Mesendoderm (in vitro differentiated cells): ENCODE data around the gene MCUR1.
"Not testable (repeated sequence)": the region's sequence is repeated elsewhere in the genome, so short reads cannot be mapped to it uniquely, and the experiment has no call there.

Source experiments
- DNase-seq: peaks from one replicate; pipeline ENCODE4 v3.0.0; 2013
- H2AK5ac ChIP-seq: 2 replicates; pipeline ENCODE4 v1.6.1; 2013; ENCODE audit warnings: low read length, inconsistent platforms
- H2BK120ac ChIP-seq: 2 replicates; pipeline ENCODE4 v1.6.1; 2013; ENCODE audit warnings: low read depth, mild to moderate bottlenecking, low read length, moderate library complexity, mixed read lengths
- H2BK15ac ChIP-seq: replicated peaks from 2 replicates; pipeline ENCODE4 v1.6.1; 2013; ENCODE audit warnings: low read depth, mild to moderate bottlenecking, moderate library complexity
- H2BK5ac ChIP-seq: 2 replicates; pipeline ENCODE4 v1.6.1; 2013; ENCODE audit warnings: low read length, inconsistent platforms
- H3K18ac ChIP-seq: 2 replicates; pipeline ENCODE4 v1.6.1; 2013; ENCODE audit warnings: mild to moderate bottlenecking, low read length, mixed read lengths
- H3K23ac ChIP-seq: one replicate; pipeline ENCODE4 v1.6.1; 2013; ENCODE audit warnings: low read length
- H3K27ac ChIP-seq: 2 replicates; pipeline ENCODE4 v1.5.1; 2013; ENCODE audit warnings: low read depth, mild to moderate bottlenecking, inconsistent platforms, low read length, moderate library complexity
- H3K27me3 ChIP-seq: 2 replicates; pipeline ENCODE4 v1.6.1; 2013; ENCODE audit warnings: low read length, control low read depth, mild to moderate bottlenecking, inconsistent platforms; ENCODE audit not compliant: insufficient read depth, poor library complexity
- H3K36me3 ChIP-seq: 2 replicates; pipeline ENCODE4 v1.6.1; 2013; ENCODE audit warnings: low read length, inconsistent platforms; ENCODE audit not compliant: control insufficient read depth, insufficient read depth
- H3K4ac ChIP-seq: one replicate; pipeline ENCODE4 v1.6.1; 2013; ENCODE audit warnings: low read depth, mild to moderate bottlenecking, low read length, moderate library complexity
- H3K4me1 ChIP-seq: 2 replicates; pipeline ENCODE4 v1.6.1; 2013; ENCODE audit warnings: low read depth, low read length, inconsistent platforms; ENCODE audit not compliant: control insufficient read depth
- H3K4me2 ChIP-seq: 2 replicates; pipeline ENCODE4 v1.6.1; 2013; ENCODE audit warnings: low read length
- H3K4me3 ChIP-seq: 2 replicates; pipeline ENCODE4 v1.5.1; 2013; ENCODE audit warnings: mild to moderate bottlenecking, low read length
- H3K56ac ChIP-seq: one replicate; pipeline ENCODE4 v1.6.1; 2013; ENCODE audit warnings: low read length
- H3K79me1 ChIP-seq: 2 replicates; pipeline ENCODE4 v1.6.1; 2013; ENCODE audit warnings: low read length, inconsistent platforms
- H3K79me2 ChIP-seq: 2 replicates; pipeline ENCODE4 v1.6.1; 2013; ENCODE audit warnings: mild to moderate bottlenecking, low read length; ENCODE audit not compliant: control insufficient read depth, insufficient read depth
- H3K9ac ChIP-seq: 2 replicates; pipeline ENCODE4 v1.6.1; 2013; ENCODE audit warnings: low read length, inconsistent platforms
- H4K5ac ChIP-seq: one replicate; pipeline ENCODE4 v1.6.1; 2013; ENCODE audit warnings: low read length
- H4K8ac ChIP-seq: one replicate; pipeline ENCODE4 v1.6.1; 2013; ENCODE audit warnings: low read depth, mild to moderate bottlenecking, control low read depth, low read length, moderate library complexity
- WGBS: extraction: QIAGEN DNeasy Blood & Tissue Kit; methylation state at CpG from one replicate; pipeline ENCODE4 v1.1.7; 2013; ENCODE audit warnings: low lambda C conversion rate, missing lambda C conversion rate; ENCODE audit not compliant: insufficient coverage; ENCODE audit errors: extremely low coverage; 5-methylcytosine and 5-hydroxymethylcytosine counted together

Gene MCUR1

DNA sequence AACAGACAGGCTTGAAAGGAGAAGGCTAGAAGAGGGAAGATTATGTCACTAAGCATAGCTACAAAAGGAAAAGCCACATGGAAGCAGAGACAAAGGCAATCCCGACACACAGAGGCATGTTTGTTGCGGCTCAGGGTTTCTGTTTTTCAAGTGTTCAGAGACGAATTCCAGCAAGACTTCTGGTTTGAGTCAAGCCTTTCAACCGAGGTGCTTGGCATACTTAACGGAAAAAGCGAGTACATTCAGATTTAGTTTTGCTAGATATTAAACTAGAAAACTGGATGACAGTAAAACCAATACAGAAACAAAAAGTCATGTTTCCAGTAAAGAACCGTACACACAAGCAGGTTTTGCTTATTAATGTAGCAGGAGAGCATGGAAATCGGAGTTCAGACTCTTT lies 27.2 kb downstream of the MCUR1 start:
- no peak overlapping the region for H3K4me3 ChIP-seq
- DNase-seq = no peak
- no peak overlapping the region for H4K8ac ChIP-seq
- H3K27ac ChIP-seq = no peak overlapping the region
- H3K4me2 ChIP-seq = no peak overlapping the region
- H2BK15ac ChIP-seq = no peak overlapping the region
- no peaks in the 10 kb centered on the region for H3K79me2 ChIP-seq
- no peaks in the 10 kb centered on the region for H3K4me1 ChIP-seq
- H2BK5ac ChIP-seq = no peak overlapping the region
- H3K18ac ChIP-seq = no peak overlapping the region
- no peak overlapping the region for H3K9ac ChIP-seq
- H3K4ac ChIP-seq = no peak overlapping the region
- no peak overlapping the region for H4K5ac ChIP-seq
- no peaks in the 10 kb centered on the region for H3K27me3 ChIP-seq
- H2BK120ac ChIP-seq = no peak overlapping the region
- H3K56ac ChIP-seq = no peak overlapping the region
- H2AK5ac ChIP-seq = no peak overlapping the region
- no CpG with 5 or more reads among the region's 8 CpGs for WGBS
- no peaks in the 10 kb centered on the region for H3K79me1 ChIP-seq
- no peaks in the 10 kb centered on the region for H3K36me3 ChIP-seq
- H3K23ac ChIP-seq = no peak overlapping the region

- H3K9ac ChIP-seq, H3K27ac ChIP-seq, H3K4ac ChIP-seq, H3K36me3 ChIP-seq, H2BK5ac ChIP-seq, H4K8ac ChIP-seq, H3K4me3 ChIP-seq, H3K79me1 ChIP-seq, H3K79me2 ChIP-seq, H3K23ac ChIP-seq, H3K56ac ChIP-seq, H3K4me2 ChIP-seq, H3K18ac ChIP-seq, H2BK120ac ChIP-seq, H3K4me1 ChIP-seq, H4K5ac ChIP-seq, DNase-seq, H2BK15ac ChIP-seq, H2AK5ac ChIP-seq, H3K27me3 ChIP-seq: not testable (repeated sequence)
- no CpG with 5 or more reads among the region's 8 CpGs for WGBS
Measured at GRCh38 chr6:13780162-13780561, 34.2 kb downstream of the MCUR1 start.

DNA sequence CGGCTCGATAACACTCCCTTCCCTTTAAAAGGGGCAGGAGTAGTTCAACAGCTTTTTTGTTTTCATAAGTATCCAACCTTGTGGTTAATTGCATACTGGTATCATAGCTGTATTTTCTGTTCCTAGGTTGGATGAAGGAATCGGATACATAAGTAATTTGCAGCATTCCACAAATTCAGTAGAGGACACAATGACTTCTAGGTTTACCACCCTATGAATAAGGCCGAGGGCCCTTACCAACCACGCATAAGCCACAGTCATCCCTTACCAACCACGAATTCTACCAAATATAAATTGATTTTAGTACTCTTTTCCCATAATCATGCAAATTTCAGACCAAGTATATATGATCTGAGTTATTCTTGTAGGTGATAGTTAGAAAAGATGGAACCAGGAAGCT lies 36.3 kb downstream of the MCUR1 start:
- no CpG with 5 or more reads among the region's 6 CpGs for WGBS
- no peak overlapping the region for H2BK120ac ChIP-seq
- H4K5ac ChIP-seq = no peak overlapping the region
- no peak overlapping the region for H3K23ac ChIP-seq
- H3K36me3 ChIP-seq = no peaks in the 10 kb centered on the region
- H3K4ac ChIP-seq = no peak overlapping the region
- H2BK5ac ChIP-seq = no peak overlapping the region
- H3K27ac ChIP-seq = no peak overlapping the region
- H2BK15ac ChIP-seq = no peak overlapping the region
- no peak overlapping the region for H3K4me2 ChIP-seq
- H4K8ac ChIP-seq = no peak overlapping the region
- no peak overlapping the region for H3K9ac ChIP-seq
- H3K4me1 ChIP-seq = no peaks in the 10 kb centered on the region
- no peaks in the 10 kb centered on the region for H3K27me3 ChIP-seq
- no peak overlapping the region for H3K56ac ChIP-seq
- no peak overlapping the region for H3K18ac ChIP-seq
- H3K79me2 ChIP-seq = no peaks in the 10 kb centered on the region
- no peaks in the 10 kb centered on the region for H3K79me1 ChIP-seq
- H2AK5ac ChIP-seq = no peak overlapping the region
- H3K4me3 ChIP-seq = no peak overlapping the region
- DNase-seq = no peak

- no peaks in the 10 kb centered on the region for H3K79me1 ChIP-seq
- H3K4me1 ChIP-seq = no peaks in the 10 kb centered on the region
- H3K56ac ChIP-seq = no peak overlapping the region
- no peak overlapping the region for H4K5ac ChIP-seq
- no peak overlapping the region for H2BK5ac ChIP-seq
- WGBS = no CpG with 5 or more reads among the region's 9 CpGs
- no peak overlapping the region for H3K4me2 ChIP-seq
- H3K79me2 ChIP-seq = no peaks in the 10 kb centered on the region
- peak overlapping the region; percentile 56 for H4K8ac ChIP-seq
- no peak overlapping the region for H3K23ac ChIP-seq
- DNase-seq = no peak
- no peak overlapping the region for H3K9ac ChIP-seq
- no peak overlapping the region for H3K4me3 ChIP-seq
- H2AK5ac ChIP-seq = no peak overlapping the region
- H3K4ac ChIP-seq = no peak overlapping the region
- H2BK15ac ChIP-seq = no peak overlapping the region
- no peak overlapping the region for H2BK120ac ChIP-seq
- no peak overlapping the region for H3K27ac ChIP-seq
- H3K36me3 ChIP-seq = no peaks in the 10 kb centered on the region
- no peak overlapping the region for H3K18ac ChIP-seq
- no peaks in the 10 kb centered on the region for H3K27me3 ChIP-seq
Measured at GRCh38 chr6:13776602-13777001, 37.8 kb downstream of the MCUR1 start.

- WGBS = no CpG with 5 or more reads among the region's 9 CpGs
- not testable (repeated sequence) for H4K5ac ChIP-seq, H3K23ac ChIP-seq
Measured at GRCh38 chr6:13775466-13775865, 38.9 kb downstream of the MCUR1 start.

GRCh38 chr6:13772358-13773030 lies 41.9 kb downstream of the MCUR1 start:
- not testable (repeated sequence) for H2AK5ac ChIP-seq, H3K4me2 ChIP-seq, H3K79me1 ChIP-seq, H3K27me3 ChIP-seq, H3K4me1 ChIP-seq, H3K56ac ChIP-seq, H3K79me2 ChIP-seq, H3K4ac ChIP-seq, H3K36me3 ChIP-seq, H2BK120ac ChIP-seq, H3K9ac ChIP-seq, H4K5ac ChIP-seq, H3K23ac ChIP-seq, H3K4me3 ChIP-seq, H3K27ac ChIP-seq, H4K8ac ChIP-seq, H3K18ac ChIP-seq, DNase-seq, H2BK15ac ChIP-seq, H2BK5ac ChIP-seq
- no CpG with 5 or more reads among the region's 35 CpGs for WGBS

More at GRCh38 chr6:13775466-13775865, 38.9 kb downstream of the MCUR1 start:
- not testable (repeated sequence) for H4K8ac ChIP-seq, H2BK5ac ChIP-seq, H3K79me2 ChIP-seq, H3K4me1 ChIP-seq, H3K9ac ChIP-seq, H3K36me3 ChIP-seq, H3K79me1 ChIP-seq, H3K4ac ChIP-seq, H3K4me3 ChIP-seq, H3K27ac ChIP-seq, H2BK120ac ChIP-seq, H2BK15ac ChIP-seq, H3K27me3 ChIP-seq, H3K18ac ChIP-seq, H3K56ac ChIP-seq, H3K4me2 ChIP-seq, H2AK5ac ChIP-seq
- DNase-seq = peak; percentile 64
